GM19468 (cell line): Measurements from ENCODE around the gene IP6K2.

ENCODE experiments used
- ATAC-seq: cut with Tn5 transposase; IDR thresholded peaks from one replicate; pipeline ENCODE4 v1.9.1; 2021; ENCODE audit warnings: mild to moderate bottlenecking, moderate library complexity, moderate number of reproducible peaks; ENCODE audit not compliant: unreplicated experiment; ENCODE audit errors: extremely low read depth

The IP6K2 gene

GRCh38 chr3:48647714-48648113 is 69.3 kb downstream of the IP6K2 start:
- no peak for ATAC-seq

- no peak for ATAC-seq
Observed at GRCh38 chr3:48644898-48645760, 71.9 kb downstream of the IP6K2 start.

DNA sequence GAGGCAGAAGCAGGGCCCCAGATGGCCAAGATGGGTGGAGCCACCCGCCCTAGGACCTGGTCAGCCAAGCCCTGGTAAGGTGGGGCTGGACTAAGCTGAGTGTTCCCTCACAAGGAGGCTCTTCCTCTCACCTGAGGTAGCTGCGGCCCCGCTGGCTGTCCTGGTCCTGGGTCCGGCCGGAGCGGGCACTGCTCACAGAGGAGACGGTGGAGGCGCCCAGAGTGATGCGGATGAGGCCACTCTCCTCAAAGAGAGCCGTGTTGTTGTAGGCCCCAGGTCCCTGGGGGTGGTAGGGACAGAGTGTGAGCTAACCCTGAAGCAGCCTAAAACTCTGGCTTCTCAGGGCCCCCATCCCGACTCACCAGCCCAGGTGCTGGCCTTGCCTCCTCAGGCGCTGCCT is 74.4 kb downstream of the IP6K2 start:
- no peak for ATAC-seq

- ATAC-seq, result no peak
Observed at GRCh38 chr3:48641396-48641795, 75.6 kb downstream of the IP6K2 start.

DNA sequence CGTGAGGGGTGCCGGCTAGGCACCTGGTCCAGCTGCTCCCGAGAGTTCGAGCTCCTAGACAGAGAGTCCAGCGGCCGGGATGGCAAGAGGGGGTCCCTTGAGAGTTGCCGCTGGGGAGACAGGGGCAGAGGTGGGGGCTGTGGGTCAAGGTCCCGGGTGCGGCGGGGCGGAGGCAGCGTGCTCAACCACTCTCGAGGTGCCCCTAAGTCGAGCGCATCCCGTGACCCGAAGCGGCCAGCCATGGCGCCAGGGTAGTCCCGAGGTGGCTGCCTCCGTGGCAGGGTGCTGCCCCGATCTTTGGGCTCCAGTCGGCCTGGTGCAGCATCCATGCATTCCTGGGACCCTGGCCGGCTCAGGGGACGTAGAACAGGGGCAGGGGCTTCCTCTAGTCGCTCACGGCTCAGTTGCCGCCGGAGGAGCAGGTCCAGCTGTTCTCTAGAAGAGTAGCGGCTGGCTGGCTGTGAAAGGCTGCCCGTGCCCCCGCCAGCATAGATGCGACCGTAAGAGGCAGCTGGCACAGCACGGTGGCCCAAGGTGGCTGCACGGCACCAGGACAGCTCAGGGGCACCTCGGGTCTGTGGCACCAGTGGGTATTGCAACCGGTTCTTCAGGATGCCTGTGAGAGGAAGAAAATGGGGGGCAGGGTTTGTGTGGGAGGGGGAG is 76.9 kb downstream of the IP6K2 start:
- no peak for ATAC-seq
